GM18517 (cell line): Measurements from ENCODE around the gene FXYD6.

Source experiments
- ATAC-seq: cut with Tn5 transposase; IDR thresholded peaks from one replicate; pipeline ENCODE4 v1.9.1; 2021; ENCODE audit warnings: mild to moderate bottlenecking, moderate library complexity; ENCODE audit not compliant: unreplicated experiment

The FXYD6 gene

DNA sequence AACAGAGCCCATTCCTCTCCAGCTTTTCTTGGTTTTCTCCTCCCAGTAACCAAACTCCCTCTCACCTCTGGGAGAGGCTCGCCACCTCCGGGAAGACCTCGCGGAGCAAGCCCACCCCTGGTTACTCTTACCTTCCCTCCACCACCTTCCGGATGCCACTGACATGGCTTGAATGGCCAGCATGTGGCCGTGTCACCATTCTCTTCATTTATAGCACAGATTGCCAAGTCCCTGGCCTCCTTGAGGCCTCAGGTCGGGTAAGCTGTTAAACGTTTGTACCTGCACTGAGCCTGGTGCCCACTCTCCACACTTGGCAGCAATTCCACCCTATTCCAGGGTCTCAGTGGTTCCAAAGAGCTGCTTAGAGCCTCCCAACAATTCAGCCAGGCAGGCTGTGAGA is 43.9 kb downstream of the FXYD6 start:
- ATAC-seq, result no peak

DNA sequence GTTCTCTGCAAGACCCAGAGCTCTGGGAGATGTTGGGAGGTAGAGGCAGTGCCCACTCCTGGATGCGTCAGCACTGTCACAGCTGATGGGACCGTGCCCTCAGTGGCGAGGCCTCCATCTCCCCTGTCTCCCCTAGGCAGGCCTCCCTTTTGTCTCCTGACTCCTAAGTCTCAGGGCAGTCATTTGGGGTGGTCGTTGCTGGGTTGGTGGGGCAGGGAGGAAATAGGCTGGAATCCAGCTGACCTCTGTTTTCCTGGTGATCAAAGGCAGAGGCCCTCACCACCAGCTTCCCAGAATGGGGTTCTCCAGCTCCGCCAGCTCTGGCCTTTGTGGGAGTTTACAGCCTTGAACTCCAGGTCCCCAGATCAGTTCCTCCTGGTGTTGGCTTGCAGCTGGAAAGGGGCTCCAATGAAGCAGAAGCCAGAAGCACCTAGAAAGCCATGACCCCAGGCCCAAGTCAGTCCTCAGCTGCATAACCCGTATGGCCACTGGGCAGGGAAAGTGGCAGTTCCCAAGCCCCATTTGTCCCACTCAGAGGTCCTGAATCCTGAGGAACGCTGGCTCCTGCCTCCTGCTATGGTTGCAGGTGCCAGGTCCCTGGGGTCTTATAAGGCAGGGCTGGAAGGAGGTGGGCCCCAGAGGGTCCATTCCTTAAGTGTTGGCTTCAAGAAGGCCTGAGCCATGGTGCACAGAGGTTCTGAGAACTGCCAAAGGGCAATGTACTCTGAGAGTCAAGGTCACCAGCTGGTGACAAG is 44.6 kb downstream of the FXYD6 start:
- ATAC-seq, result no peak

DNA sequence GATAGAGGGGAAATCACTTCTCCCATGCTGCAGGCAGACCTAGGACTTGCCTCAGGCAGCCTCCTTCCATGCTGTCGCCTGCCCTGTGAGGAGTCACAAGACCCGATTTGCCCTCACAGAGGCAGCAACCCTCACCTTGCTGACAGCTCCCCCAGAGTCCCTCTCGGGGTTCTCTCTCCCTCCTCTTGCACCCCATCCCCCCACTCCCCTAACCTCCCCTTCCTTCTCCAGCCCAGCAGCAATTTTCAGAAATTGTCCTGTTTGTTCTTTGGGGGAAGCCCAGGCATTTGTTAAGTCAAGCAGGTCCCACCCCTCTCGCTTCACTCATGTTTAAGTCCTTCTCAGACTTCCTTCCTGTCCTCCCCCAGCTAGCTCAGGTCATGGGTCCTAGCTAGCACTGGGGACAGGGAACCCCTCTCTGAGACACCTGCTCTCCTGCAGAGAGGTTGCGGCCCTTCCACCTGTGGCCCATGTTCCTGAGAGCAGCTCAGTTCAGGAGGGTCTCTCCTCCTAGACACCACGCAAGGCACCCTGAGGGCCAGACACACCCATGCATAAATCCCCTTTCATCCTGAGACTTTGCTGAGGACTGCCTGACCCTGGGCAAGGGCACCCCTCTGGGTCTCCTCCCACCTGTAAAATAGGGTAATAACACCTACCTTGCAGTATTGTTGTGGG is 45.6 kb downstream of the FXYD6 start:
- no peak for ATAC-seq

DNA sequence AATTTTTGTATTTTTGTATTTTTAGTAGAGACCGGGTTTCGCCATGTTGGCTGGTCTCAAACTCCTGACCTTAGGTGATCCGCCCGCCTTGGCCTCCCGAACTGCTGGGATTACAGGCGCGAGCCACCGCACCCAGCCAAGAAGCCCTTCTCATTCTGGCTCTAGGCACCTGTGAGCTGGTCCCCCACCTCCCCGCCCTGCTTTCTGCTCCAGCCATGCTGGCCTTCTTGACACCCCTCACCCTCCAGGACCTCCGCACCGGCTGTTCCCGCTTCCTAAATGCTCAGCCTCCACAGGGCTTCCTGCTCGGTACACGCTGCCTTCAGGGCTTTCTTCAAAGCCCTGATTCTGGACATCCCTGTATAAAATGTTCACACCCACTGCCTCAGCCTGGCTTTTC is 46.4 kb downstream of the FXYD6 start:
- ATAC-seq, result no peak

DNA sequence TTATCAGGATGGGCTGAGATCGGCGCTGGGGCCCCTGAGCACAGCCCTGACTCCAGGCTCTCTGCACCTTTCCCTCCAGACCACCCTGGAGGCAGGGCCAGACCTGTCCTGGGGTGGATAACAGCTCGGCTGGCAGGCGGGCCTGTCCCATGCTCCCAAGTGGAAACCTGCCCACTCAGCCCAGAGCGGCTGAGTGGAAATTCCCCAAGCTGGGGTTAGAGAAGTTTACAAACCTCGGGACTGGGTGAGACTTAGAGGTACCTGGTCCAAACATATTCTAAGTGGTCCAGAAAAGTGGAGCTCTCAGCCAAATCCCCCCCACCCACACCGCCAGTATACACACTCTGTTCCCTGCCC is 47.1 kb downstream of the FXYD6 start:
- no peak for ATAC-seq

DNA sequence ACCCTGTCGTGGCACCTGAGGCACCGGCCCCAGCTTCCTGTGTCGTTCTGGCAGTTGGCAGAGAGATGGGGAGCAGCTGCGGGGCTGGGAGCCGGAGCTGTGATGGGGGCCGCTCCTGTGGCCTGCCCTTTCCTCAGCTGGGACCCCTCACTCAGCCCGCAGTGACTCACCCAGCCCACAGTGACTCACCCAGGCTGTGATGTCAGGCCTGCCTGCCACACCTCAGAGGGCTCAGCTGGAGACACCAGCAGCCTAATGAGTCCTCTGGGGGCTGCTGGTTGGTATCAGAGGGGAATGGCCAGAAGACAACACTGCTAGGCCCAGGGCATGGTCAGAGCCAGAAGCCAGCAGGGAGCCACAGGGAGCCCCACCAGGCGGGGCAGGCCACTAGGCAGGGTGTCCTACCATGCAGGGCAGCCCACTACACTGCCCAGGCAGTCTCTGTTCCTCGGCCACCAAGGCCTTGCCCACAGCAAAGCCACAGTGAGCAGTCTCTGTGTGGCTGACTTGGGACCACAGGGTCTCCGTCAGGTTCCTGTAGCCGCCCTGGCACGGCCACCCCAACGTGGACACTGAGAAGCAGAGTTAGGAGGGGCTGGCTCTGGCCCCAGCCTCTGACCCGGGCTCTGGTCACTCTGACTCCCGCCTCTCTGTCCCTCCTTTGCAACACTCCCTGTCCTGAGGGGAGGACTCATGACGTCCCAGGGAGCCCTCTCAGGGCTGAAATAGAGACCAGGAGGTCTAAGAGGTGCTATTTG is 47.7 kb downstream of the FXYD6 start:
- ATAC-seq, result no peak

DNA sequence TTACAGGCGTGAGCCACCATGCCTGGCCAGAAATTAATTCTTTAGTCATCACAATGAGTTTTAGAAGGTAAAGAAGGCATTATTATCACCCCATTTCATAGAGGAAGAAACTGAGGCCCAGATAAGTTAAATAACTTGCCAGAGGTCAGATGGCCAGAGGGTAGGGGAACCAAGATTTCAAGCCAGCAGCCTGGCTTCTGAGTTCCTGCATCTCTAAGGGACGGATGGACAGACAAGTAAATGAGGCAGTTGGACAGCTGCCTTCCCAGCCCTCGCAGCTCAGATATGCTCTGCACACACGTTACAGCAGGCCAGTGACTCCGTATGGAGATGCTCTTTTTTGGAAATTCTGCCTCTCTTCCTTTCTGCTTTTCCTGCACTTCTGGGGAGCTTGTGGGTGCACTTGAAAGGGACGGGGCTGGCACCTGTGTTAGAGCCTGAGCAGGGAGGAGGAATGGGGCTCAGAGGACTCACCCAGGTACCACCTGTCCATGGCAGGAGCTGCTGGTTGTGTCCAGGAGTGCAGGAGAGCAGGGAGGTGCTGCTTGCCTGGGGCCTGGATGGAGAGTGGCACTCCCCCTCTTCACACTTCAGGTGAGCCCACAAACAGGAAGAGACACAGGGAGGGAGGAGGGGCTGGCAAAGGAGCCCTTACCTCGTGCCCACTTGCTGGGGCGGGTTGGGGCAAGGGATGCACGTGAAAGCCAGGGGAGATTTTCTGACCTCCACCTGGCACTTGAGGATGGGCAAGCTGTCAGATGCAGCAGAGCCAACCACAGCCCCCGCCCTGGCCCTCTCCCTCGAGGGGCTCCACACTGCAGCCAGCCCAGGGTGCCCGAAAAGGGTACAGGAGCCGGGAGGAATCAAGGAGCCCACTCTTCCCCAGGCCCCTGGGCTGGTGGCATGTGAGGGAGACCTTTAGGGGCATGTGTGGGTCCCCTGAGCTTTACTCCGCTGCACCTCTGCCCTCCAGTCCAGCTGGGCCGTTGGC is 48.6 kb downstream of the FXYD6 start:
- ATAC-seq, result no peak

DNA sequence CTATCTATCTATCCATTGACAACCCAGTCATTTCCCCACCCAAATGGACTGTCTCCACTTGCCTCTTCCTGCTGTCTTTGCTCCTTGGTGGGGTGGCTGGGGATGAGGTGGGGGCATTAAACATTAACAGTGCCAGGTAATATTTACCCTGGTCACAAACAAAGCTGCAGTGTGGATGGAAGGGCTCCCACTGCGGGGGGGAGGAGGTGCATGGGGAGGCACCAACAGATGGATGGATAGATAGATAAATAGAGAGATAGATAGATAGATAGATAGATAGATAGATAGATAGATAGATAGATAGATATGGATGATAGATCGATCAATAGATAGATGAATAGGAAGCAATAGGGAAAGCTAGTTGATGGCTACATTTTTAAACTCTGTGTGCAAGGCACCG is 49.6 kb downstream of the FXYD6 start:
- no peak for ATAC-seq

DNA sequence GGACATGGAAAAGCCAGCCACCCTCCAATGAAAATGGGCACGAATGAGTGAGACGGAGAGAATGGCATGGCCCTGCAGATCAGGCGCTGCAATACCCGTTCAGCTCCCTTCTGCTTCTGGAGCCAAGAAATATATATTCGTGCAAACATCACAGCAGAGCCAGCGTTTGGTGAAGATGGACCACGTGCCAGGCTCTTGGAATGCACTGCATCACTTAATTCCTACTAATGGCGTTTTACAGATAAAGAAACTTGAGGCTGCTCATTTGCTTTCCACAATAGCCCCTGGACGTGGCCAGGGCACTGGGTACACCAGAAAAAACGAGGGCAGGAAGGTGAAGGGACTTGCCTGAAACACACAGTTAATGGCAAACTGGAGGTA is 50.3 kb downstream of the FXYD6 start:
- no peak for ATAC-seq

DNA sequence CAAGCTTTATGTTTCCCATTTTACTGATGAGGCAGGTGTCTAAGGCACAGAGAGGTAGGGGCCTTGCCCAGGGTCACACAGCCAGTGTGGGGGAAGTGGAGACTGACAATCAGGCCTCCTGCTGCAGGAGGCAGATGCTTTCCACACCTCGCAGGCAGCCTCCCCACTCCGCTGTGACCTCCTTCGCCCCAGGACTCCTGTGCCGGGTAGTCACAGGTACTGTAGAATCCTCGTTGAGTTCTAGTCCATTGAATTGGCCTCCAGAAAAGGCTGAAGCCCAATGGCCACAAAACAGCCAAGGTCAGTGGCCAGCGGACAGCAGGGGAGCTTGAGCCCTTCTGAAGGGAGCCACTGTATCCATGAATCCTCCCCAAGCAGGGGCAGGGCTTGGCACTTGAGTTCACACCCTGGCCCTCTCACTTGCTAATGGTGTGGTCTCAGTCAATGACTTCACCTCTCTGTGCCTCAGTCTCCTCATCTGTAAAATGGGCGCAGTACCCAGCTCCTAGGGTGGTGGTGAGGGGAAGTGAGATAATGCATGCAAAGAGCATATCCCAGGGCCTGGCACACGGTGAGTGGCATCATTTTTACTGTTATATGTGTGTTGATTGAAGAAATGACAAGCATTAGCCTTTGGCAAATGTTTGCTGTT is 50.8 kb downstream of the FXYD6 start:
- no peak for ATAC-seq

DNA sequence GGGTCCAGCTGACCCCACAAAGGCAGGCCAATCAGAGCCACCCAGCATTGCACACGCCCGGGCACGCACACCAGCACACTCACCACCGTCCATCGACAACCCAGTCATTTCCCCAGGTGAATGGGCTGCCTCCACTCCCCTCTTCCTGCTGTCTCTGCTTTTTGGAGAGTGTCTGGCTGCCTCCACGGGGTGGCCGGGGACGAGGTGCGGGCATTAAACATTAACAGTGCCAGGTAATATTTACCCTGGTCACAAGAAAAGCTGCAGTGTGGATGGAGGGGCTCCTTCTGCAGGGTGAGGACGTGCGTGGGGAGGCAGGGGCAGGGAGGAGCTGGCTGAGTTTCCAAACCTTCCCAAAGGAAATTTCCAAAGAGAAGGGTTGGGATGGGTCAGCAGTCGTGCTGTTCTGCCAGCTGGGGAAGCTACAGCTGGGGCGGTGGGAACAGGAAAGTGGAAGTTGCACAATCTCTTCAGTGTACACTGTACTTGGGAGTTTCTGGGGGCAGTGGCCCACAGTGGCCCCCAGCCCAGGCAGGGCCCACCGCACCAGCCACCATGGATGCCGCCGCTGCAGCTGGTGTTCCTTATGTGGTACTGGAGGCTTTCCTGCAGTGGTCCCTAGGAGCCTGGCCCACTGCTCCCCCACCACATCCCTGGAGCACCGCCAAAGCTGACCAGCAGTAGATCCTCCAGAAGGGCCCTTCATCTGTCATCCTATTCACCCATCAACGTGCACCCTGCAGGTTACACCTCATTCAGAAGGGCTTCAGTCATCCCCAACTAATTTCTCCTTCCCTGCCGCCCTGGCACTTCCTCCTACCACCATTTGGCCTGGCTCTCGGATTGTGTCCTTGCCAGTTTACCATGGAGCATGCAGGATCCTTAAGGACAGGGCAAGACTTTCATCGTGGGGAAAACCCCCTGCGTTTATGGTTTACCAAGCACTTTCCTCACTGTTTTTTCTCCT is 51.6 kb downstream of the FXYD6 start, which contains the start of gene FXYD2:
Gene FXYD2 (minus strand): TSS at position 174 of the 967 bp plus-strand sequence. CDS start 66 bp downstream, at position 108.
- no peak for ATAC-seq

DNA sequence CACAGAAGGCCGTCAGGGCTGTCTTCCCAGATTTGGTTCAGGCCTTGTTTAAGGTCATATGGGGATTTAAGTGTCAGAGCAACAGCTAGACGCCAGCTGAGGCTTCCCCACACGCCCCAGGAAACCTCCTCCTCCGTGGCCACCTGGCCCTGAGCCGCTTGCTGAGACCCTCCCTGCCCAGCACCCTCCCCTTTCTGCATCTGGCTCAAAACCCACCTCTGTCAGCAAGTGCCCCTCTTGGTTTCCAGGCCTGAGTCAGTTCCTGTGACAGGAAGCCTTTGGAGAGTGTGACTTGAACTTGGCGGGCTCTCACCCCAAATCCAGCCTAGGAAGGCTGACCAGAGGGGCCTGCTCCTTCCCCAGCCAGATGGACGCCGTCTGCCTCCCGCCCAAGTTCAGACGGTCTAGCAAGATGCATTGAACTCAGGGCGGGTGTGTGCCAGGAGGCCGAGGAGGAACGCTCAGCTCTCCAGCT is 52.5 kb downstream of the FXYD6 start:
- no peak for ATAC-seq

DNA sequence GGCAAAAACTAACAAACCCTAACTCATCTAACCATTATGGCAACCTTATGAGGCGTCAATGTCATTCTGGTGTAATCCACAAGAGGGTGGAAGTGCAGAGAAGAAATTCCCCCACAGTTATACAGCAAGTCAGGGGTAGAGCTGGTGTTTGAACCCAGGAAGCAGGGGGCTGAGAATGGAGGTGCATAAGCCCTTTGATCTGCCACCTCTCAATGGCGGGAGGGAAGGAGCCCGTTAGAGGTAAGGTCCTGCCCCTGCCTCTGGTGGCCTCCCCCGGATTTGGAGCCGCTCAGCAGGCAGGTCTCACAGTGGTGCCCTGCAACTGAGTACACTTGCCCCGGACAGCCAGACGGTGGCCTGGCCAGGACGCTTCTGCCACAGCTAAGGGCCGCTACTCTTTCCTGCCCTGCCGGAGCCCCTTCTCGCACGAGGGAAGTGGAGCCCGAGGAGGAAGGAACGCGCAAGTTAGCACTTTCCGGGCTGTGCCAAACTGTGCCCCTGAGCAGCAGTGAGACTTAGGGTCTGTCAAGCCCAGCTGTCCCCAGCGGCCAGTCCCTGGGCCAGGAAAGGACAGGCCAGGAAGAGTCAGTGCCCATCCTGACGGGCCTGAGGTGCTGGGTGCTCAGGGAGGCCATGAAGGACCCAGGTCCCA is 53.0 kb downstream of the FXYD6 start:
- no peak for ATAC-seq

DNA sequence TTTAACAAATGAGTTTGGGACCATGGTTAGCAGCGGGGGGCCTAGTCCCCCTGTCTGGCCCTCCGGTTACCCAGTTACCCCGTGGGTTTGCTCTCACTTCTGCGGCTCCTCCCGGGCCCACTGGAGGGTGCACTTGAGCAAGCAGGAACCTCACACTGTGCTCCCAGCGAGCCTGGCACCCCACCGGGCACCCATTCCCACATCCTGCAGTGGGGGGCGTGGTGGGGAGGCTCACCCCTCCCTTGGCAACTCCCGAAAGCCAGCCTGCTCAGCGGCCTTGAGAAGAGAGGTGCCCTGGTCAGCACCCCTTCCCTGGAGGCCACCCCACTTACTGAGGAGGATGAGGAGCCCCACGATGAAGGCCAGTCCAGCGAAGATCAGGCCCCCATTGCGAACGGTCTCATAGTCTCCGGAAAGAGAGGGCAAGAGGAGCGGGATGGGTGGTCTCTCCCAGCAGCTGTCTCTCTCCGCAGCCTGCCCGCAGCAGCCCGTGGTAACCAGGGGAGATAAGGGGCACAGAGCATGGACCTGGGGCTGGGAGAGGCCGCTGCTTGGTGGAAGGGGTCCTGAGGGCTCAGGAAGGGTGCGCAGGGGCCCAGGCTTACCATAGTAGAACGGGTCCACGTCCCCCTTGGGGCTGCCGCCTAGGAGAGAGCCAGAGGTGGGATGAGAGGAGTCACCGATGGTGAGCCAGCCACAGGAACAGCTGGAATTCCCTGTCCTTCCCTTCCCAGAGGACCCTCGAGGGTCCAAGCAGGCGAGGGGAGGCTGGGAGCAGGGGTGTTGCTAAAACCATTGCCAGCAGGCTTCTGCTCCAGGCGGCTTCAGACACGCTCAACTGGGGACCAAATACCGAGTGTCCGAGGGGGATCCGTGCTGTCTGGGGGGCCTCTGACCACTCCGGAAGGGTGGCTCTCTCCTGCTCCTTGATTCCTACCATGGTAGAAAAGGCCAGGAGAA is 54.1 kb downstream of the FXYD6 start:
- ATAC-seq, result no peak

DNA sequence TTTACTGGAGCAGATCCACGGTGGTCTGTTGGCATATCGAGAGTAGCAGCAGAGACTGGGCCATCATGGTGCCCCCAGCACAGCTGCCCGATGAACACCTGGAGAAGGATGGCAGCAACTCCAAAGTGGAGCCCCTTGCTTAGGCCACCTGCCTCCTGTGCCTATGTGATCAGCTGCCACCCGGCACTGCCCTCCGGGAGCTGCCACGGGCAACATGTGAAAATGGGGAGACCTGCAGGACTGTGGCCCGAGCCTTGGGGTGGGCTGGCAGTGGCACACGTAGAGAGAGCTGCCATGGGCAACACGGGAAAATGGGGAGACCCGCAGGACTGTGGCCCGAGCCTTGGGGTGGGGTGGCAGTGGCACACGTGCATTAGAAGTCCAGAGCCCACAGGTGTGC is 55.0 kb downstream of the FXYD6 start:
- ATAC-seq, result no peak

DNA sequence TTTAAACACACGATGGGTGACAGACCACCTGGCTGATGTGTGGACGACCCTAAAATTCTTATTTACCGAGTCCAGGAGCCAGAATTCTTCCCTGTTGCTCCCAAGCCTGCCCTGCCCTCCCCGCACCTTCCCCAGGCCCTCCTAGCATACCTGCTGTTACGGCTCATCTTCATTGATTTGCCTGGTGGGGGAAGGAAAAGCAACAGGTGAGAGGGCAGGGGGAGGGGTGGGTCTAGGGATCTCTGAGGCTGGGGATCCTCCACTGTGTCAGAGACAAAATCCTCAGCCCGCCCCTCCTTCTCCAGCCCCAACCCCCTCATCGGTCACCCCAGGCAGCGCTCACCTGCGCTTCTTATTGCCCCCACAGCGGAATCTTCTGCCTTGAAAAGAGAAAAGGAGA is 55.9 kb downstream of the FXYD6 start:
- ATAC-seq, result no peak

DNA sequence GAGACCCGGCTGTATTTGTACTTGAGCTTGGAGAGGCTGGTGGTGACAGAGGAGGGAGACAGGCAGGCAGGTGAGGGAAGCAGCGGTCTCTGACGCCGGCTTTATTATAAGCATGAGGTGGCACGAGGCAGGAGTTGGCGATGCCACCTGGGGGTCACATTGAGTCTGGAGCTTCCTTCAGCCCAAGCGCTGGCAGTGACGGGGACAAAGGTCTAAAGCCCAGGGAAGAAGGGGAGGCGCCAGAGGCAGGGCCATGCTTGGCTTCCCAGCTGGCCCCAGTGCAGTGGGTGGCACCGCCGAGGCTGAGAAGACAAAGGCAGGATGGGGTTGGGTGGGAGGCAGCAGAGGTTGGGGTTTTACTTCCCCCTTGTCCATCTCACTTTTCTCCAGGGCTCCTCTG is 56.4 kb downstream of the FXYD6 start:
- ATAC-seq, result no peak
